Naive thymus-derived CD4-positive, alpha-beta T cell (primary cell): ENCODE data around the gene APMAP. TPM values are rescaled to one million over a fixed set of nuclear protein-coding genes. Genes with fewer than 3 reads are reported as not detected.

Source experiments
- ATAC-seq: fragments of 150-1000 bp; cut with Tn5 transposase; 2 replicates; pipeline ENCODE4 v1.10.0; 2021; ENCODE audit warnings: mild to moderate bottlenecking, moderate library complexity
- CTCF ChIA-PET: fragments of 350-600 bp; sonication (Branson Sonifier 250); formaldehyde crosslinking; loops from one replicate; lab custom pipeline; 2021; ENCODE audit warnings: antibody characterized with exemption; lab: Charles Lee
- POLR2A ChIA-PET: fragments of 350-600 bp; sonication (Branson Sonifier 250); formaldehyde crosslinking; loops from one replicate; lab custom pipeline; 2021; ENCODE audit warnings: antibody characterized with exemption, inconsistent platforms; lab: Charles Lee
- DNase-seq, 9 donors: peaks; one replicate each; pipeline versions ENCODE4 v3.0.0 to v3.0.0-alpha.2; 2020 to 2022; ENCODE audit warnings: mixed read lengths in 1 of 9
- H3K27ac ChIP-seq: one replicate; pipeline ENCODE4 v1.7.0; 2013; ENCODE audit warnings: mild to moderate bottlenecking, low read depth, low read length, moderate library complexity
- H3K27me3 ChIP-seq, 2 donors: one replicate each; pipeline ENCODE4 v1.7.0; 2013; ENCODE audit warnings: low read length in 2 of 2, mild to moderate bottlenecking in 2 of 2, moderate library complexity in 2 of 2; ENCODE audit not compliant: control insufficient read depth in 2 of 2, insufficient read depth in 2 of 2
- H3K36me3 ChIP-seq, 3 experiments: 1 replicate in 2 of 3; 2 replicates in 1 of 3; pipeline ENCODE4 v1.7.0; 2013; ENCODE audit warnings: low read length in 3 of 3, mild to moderate bottlenecking in 3 of 3, moderate library complexity in 1 of 3; ENCODE audit not compliant: insufficient read depth in 3 of 3, control insufficient read depth in 2 of 3
- H3K4me1 ChIP-seq, 2 donors: one replicate each; pipeline ENCODE4 v1.7.0; 2013; ENCODE audit warnings: low read length in 2 of 2, mild to moderate bottlenecking in 2 of 2, moderate library complexity in 1 of 2; ENCODE audit not compliant: control insufficient read depth in 2 of 2, insufficient read depth in 2 of 2
- H3K4me3 ChIP-seq: 2 replicates; pipeline ENCODE4 v1.7.0; 2013; ENCODE audit warnings: mild to moderate bottlenecking, low read length
- H3K9me3 ChIP-seq, 3 experiments: 1 replicate in 2 of 3; 2 replicates in 1 of 3; pipeline ENCODE4 v1.7.0; 2013; ENCODE audit warnings: low read length in 3 of 3; ENCODE audit not compliant: control insufficient read depth in 2 of 3
- H3K27ac Mint-ChIP-seq, 9 donors: one replicate each; pipeline ENCODE4 v1.8.0; 2020 to 2022; ENCODE audit warnings: mixed read lengths in 9 of 9, mild to moderate bottlenecking in 8 of 9, moderate library complexity in 5 of 9, inconsistent platforms in 2 of 9
- H3K27me3 Mint-ChIP-seq, 5 donors: one replicate each; pipeline ENCODE4 v1.8.0; 2021 to 2022; ENCODE audit warnings: mixed read lengths in 5 of 5, mild to moderate bottlenecking in 1 of 5
- H3K36me3 Mint-ChIP-seq, 5 donors: one replicate each; pipeline ENCODE4 v1.8.0; 2020 to 2022; ENCODE audit warnings: mixed read lengths in 5 of 5, mild to moderate bottlenecking in 3 of 5, inconsistent platforms in 1 of 5
- H3K4me1 Mint-ChIP-seq, 7 donors: one replicate each; pipeline ENCODE4 v1.8.0; 2020 to 2022; ENCODE audit warnings: mixed read lengths in 7 of 7, mild to moderate bottlenecking in 3 of 7, inconsistent platforms in 1 of 7
- H3K4me3 Mint-ChIP-seq, 10 donors: one replicate each; pipeline ENCODE4 v1.8.0; 2020 to 2022; ENCODE audit warnings: mild to moderate bottlenecking in 10 of 10, mixed read lengths in 10 of 10, moderate library complexity in 6 of 10, inconsistent platforms in 2 of 10
- H3K9me3 Mint-ChIP-seq, 11 donors: one replicate each; pipeline ENCODE4 v1.8.0; 2020 to 2022; ENCODE audit warnings: mixed read lengths in 11 of 11, mild to moderate bottlenecking in 4 of 11, inconsistent platforms in 1 of 11, moderate library complexity in 1 of 11
- intact Hi-C, 2 donors: fragments of 100-400 bp; cut with micrococcal nuclease; formaldehyde crosslinking; loops; one replicate each; pipeline ENCODE4 v1.15.1; 2023
- polyA plus RNA-seq, 2 donors: library from polyadenylated mRNA; unstranded; fragments of 300-500 nt; fragmentation: Illumina TruSeq; gene quantifications; one replicate each; pipeline ENCODE4 v1.2.3, GENCODE V29; 2021
- total RNA-seq, 6 experiments: library from RNA in 5 of 6; stranded (reverse) in 5 of 6; gene quantifications; 1 replicate in 5 of 6; 2 replicates in 1 of 6; pipeline ENCODE4 v1.2.3 and lab custom pipeline; 2021 to 2026

The APMAP gene
- total and polyA plus RNA-seq, 7 experiments from 2014 or later: 28.2 to 74.6 (median 41.4) TPM

DNA sequence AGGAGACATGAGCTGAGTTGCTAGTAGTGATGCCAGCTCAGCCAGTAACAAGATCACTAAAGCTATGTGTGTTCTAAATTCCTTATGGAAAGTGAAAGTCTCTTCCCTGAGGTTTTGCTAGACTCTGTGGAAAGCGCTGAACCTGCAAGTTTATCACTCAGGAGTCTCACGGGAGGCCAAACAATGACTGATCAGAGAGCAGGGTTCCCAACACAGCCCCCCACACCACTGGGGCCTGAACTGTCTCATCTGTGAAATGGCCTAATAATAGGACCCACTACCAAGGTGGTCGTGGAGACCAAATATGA, 45.5 kb upstream of the APMAP start:
- H3K27me3 Mint-ChIP-seq: no peaks in the 10 kb centered on the region
- H3K36me3 Mint-ChIP-seq: peaks cover 0 to 2% (median 0%) of the 10 kb centered on the region in 5 donors
- CTCF ChIA-PET: interaction anchor here (1.5 kb wide), 1 partner anchor 1100 kb away, joined by 3 read pairs; no protein-coding TSS in a partner anchor
- Histone ChIP-seq H3K36me3 (no peaks in the 10 kb centered on the region), H3K27ac (peak overlapping the region; percentile 56), H3K9me3 (no peaks in the 10 kb centered on the region), H3K4me1 (peaks cover 30 to 65% of the 10 kb centered on the region in 2 donors), H3K27me3 (no peaks in the 10 kb centered on the region), H3K4me3 (no peak overlapping the region)
- H3K4me1 Mint-ChIP-seq: peaks cover 39 to 83% (median 61%) of the 10 kb centered on the region in 7 donors
- DNase-seq: no peak
- H3K9me3 Mint-ChIP-seq: peaks cover 0 to 3% (median 0%) of the 10 kb centered on the region in 11 donors
- intact Hi-C loops: no loop called here
- peak overlapping the region in 7 of 10 donors; percentile 29 to 77 (median 68) for H3K4me3 Mint-ChIP-seq
- POLR2A ChIA-PET: interaction anchor here (4.1 kb wide), 1 partner anchor 21 kb away, joined by 25 read pairs; the partner anchor contains the start of gene ACSS1
- H3K27ac Mint-ChIP-seq: peak overlapping the region; percentile 18 to 92 (median 90)
- no peak for ATAC-seq

GRCh38 chr20:25037288-25038102, 44.9 kb upstream of the APMAP start:
- no peaks in the 10 kb centered on the region for H3K9me3 Mint-ChIP-seq
- DNase-seq (peak in 4 of 9 donors; percentile 11 to 47 (median 28)), ATAC-seq (no peak)
- Histone ChIP-seq H3K4me3 (no peak overlapping the region), H3K9me3 (no peaks in the 10 kb centered on the region), H3K27ac (peak overlapping the region; percentile 56), H3K27me3 (no peaks in the 10 kb centered on the region), H3K4me1 (peaks cover 25 to 59% of the 10 kb centered on the region in 2 donors), H3K36me3 (no peaks in the 10 kb centered on the region)
- POLR2A ChIA-PET: interaction anchor here (0.7 to 4.1 kb wide), 2 partner anchors 16 to 21 kb away, joined by 3 to 25 read pairs; partner anchors contain the start of gene ACSS1
- H3K27me3 Mint-ChIP-seq: no peaks in the 10 kb centered on the region
- peaks cover 34 to 78% (median 61%) of the 10 kb centered on the region in 7 donors for H3K4me1 Mint-ChIP-seq
- intact Hi-C loops: no loop called here
- H3K36me3 Mint-ChIP-seq: peaks cover 0 to 2% (median 0%) of the 10 kb centered on the region in 5 donors
- peak overlapping the region in 8 of 10 donors; percentile 29 to 77 (median 66) for H3K4me3 Mint-ChIP-seq
- CTCF ChIA-PET: interaction anchor here (1.1 to 1.5 kb wide), 2 partner anchors 43 to 1100 kb away, joined by 3 read pairs; no protein-coding TSS in a partner anchor
- H3K27ac Mint-ChIP-seq: peak overlapping the region; percentile 18 to 92 (median 90)

DNA sequence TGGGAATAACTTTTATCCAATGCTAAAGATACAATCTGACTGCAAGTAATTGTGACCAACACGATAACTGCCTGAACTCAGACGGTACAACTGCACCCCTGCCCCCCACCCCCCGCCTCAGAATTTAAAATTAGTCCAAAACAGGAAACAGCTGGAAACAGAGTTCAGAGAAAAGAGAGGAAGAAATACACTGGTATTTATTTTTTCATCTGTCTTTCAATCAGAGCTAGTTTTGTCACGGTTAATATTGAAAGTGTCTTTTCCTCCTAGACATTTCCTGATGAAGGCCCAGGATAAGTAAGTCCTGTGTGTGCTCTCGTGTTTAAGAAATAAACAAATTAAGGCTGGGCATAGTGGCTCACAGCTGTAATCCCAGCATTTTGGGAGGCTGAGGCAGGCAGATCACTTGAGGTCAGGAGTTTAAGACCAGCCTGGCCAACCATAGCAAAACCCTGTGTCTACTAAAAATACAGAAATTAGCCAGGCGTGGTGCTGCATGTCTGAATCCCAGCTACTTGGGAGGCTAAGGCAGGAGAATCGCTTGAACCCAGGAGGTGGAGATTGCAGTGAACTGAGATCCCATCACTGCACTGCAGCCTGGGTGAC, 43.9 kb upstream of the APMAP start:
- peak overlapping the region; percentile 8 for H3K4me3 ChIP-seq
- peak overlapping the region; percentile 65 to 82 (median 74) for H3K4me3 Mint-ChIP-seq
- no peaks in the 10 kb centered on the region for H3K9me3 ChIP-seq
- peaks cover 0 to 10% (median 0%) of the 10 kb centered on the region in 5 donors for H3K36me3 Mint-ChIP-seq
- H3K27me3 ChIP-seq: no peaks in the 10 kb centered on the region
- peaks cover 14 to 49% of the 10 kb centered on the region in 2 donors for H3K4me1 ChIP-seq
- H3K9me3 Mint-ChIP-seq: no peaks in the 10 kb centered on the region
- peak overlapping the region; percentile 47 to 93 (median 90) for H3K27ac Mint-ChIP-seq
- H3K36me3 ChIP-seq: no peaks in the 10 kb centered on the region
- ChIA-PET POLR2A (interaction anchor here (0.6 to 4.1 kb wide), 7 partner anchors 9 to 43 kb away, joined by 3 to 25 read pairs (median 3); partner anchors contain the start of gene ACSS1), CTCF (interaction anchor here (0.6 to 1.1 kb wide), 2 partner anchors 42 to 102 kb away, joined by 3 to 4 read pairs; no protein-coding TSS in a partner anchor)
- H3K27me3 Mint-ChIP-seq: no peaks in the 10 kb centered on the region
- intact Hi-C loops: no loop called here
- ATAC-seq (no peak), DNase-seq (no peak)
- H3K4me1 Mint-ChIP-seq: peaks cover 28 to 70% (median 56%) of the 10 kb centered on the region in 7 donors
- H3K27ac ChIP-seq: peak overlapping the region; percentile 16

DNA sequence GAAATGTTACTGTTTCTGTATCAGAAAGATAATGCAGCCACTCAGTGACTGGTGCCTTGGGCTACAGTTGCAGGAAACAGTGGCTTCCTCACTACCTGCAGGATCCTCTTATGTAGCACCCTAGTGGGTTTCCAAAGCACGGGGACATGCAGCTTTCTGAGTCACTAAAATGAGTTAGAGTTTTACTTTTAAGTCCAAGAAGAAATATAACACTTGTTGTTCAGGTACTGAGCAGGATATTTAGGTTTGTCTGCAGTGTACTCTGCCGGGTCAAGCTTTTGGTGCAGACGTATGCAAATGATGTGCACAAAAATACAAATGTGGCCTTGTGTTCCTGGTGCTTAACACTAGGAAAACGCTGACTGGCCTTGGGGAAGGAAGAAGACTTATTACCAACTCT, 43.4 kb upstream of the APMAP start:
- Mint-ChIP-seq H3K4me1 (peaks cover 28 to 68% (median 53%) of the 10 kb centered on the region in 7 donors), H3K27ac (peak overlapping the region; percentile 61 to 93 (median 88)), H3K4me3 (peak overlapping the region; percentile 65 to 82 (median 74)), H3K27me3 (no peaks in the 10 kb centered on the region), H3K36me3 (peaks cover 0 to 14% (median 0%) of the 10 kb centered on the region in 5 donors), H3K9me3 (no peaks in the 10 kb centered on the region)
- no peaks in the 10 kb centered on the region for H3K9me3 ChIP-seq
- peak; percentile 40 for ATAC-seq
- ChIA-PET CTCF (no interaction called here), POLR2A (interaction anchor here (1.0 to 4.1 kb wide), 4 partner anchors 10 to 42 kb away, joined by 3 to 25 read pairs (median 4); partner anchors contain the start of gene ACSS1)
- no peaks in the 10 kb centered on the region for H3K27me3 ChIP-seq
- peak overlapping the region; percentile 8 for H3K4me3 ChIP-seq
- no peaks in the 10 kb centered on the region for H3K36me3 ChIP-seq
- peak overlapping the region; percentile 16 for H3K27ac ChIP-seq
- H3K4me1 ChIP-seq: peaks cover 10 to 44% of the 10 kb centered on the region in 2 donors
- intact Hi-C loops: no loop called here
- DNase-seq: peak in 3 of 9 donors; percentile 16 to 27 (median 21)

GRCh38 chr20:25033924-25034300, 41.4 kb upstream of the APMAP start:
- no peak overlapping the region for H3K4me3 ChIP-seq
- H3K27ac ChIP-seq: no peak overlapping the region
- no peak for DNase-seq
- POLR2A ChIA-PET: no interaction called here
- Mint-ChIP-seq H3K36me3 (peaks cover 5 to 24% (median 13%) of the 10 kb centered on the region in 5 donors), H3K27ac (no peak overlapping the region), H3K27me3 (no peaks in the 10 kb centered on the region), H3K9me3 (no peaks in the 10 kb centered on the region), H3K4me3 (no peak overlapping the region), H3K4me1 (peaks cover 28 to 59% (median 55%) of the 10 kb centered on the region in 7 donors)
- no peak for ATAC-seq
- H3K9me3 ChIP-seq: no peaks in the 10 kb centered on the region
- H3K36me3 ChIP-seq: peaks cover 0 to 18% (median 0%) of the 10 kb centered on the region in 3 experiments
- CTCF ChIA-PET: interaction anchor here (0.6 to 3.7 kb wide), 3 partner anchors 9 to 30 kb away, joined by 3 to 16 read pairs (median 6); no protein-coding TSS in a partner anchor
- intact Hi-C loops: no loop called here
- H3K4me1 ChIP-seq: peaks cover 10 to 33% of the 10 kb centered on the region in 2 donors
- no peaks in the 10 kb centered on the region for H3K27me3 ChIP-seq

GRCh38 chr20:25033265-25033923, 40.8 kb upstream of the APMAP start:
- Histone ChIP-seq H3K27me3 (no peaks in the 10 kb centered on the region), H3K36me3 (peaks cover 0 to 18% (median 0%) of the 10 kb centered on the region in 3 experiments), H3K4me3 (no peak overlapping the region), H3K9me3 (no peaks in the 10 kb centered on the region), H3K27ac (no peak overlapping the region), H3K4me1 (peaks cover 10 to 28% of the 10 kb centered on the region in 2 donors)
- no peak overlapping the region for H3K27ac Mint-ChIP-seq
- no peak overlapping the region for H3K4me3 Mint-ChIP-seq
- DNase-seq: no peak
- CTCF ChIA-PET: interaction anchor here (3.7 kb wide), 1 partner anchor 31 kb away, joined by 16 read pairs; no protein-coding TSS in a partner anchor
- POLR2A ChIA-PET: no interaction called here
- ATAC-seq: no peak
- peaks cover 5 to 25% (median 13%) of the 10 kb centered on the region in 5 donors for H3K36me3 Mint-ChIP-seq
- intact Hi-C loops: no loop called here
- no peaks in the 10 kb centered on the region for H3K9me3 Mint-ChIP-seq
- no peaks in the 10 kb centered on the region for H3K27me3 Mint-ChIP-seq
- peaks cover 28 to 58% (median 50%) of the 10 kb centered on the region in 7 donors for H3K4me1 Mint-ChIP-seq
